GM10248 (cell line): ENCODE results near the gene OR4F15.
"Not testable (repeated sequence)": the region's sequence is repeated elsewhere in the genome, so short reads cannot be mapped to it uniquely, and the experiment has no call there.

ENCODE experiments used
- CTCF ChIA-PET: fragments of 300-600 bp; sonication (Branson Sonifier 250); formaldehyde crosslinking; extraction: SDS; loops from one replicate; lab custom pipeline; 2021; ENCODE audit warnings: antibody characterized with exemption; lab: Yijun Ruan, JAX
- POLR2A ChIA-PET: fragments of 350-650 bp; sonication (Branson Sonifier 250); formaldehyde crosslinking; extraction: SDS; loops from one replicate; lab custom pipeline; 2020; ENCODE audit warnings: antibody characterized with exemption; lab: Yijun Ruan, JAX
- DNase-seq: peaks from one replicate; pipeline ENCODE4 v3.0.0; 2012; ENCODE audit errors: extremely low spot score
- TF ChIP-seq, protein P1 (sequence below): IDR thresholded peaks from 2 replicates; pipeline ENCODE4 v1.5.1; 2012; ENCODE audit warnings: mild to moderate bottlenecking, low read depth; ENCODE audit errors: extremely low read depth, missing control alignments, control extremely low read depth

Gene OR4F15

DNA sequence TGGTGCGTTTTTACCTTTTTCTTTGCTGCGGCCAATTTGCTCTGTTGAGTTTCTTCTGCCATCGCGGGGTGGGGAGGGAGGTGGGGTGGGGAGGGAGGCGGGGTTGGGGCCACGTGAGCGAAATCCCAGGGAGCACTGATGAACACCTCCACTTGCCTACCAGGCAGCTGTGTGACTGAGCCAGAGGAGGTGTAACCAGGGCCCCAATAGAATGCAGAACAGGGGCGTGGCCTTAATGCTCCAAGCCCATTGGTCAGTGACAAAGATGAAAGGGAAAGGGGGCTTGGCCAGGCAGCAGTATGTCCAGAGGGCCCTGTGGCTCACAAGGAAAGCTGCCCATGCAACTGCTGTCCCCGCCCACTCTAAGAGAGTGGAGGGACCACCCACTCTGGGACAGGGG, 30.1 kb upstream of the OR4F15 start:
- TF ChIP-seq, protein P1, sequence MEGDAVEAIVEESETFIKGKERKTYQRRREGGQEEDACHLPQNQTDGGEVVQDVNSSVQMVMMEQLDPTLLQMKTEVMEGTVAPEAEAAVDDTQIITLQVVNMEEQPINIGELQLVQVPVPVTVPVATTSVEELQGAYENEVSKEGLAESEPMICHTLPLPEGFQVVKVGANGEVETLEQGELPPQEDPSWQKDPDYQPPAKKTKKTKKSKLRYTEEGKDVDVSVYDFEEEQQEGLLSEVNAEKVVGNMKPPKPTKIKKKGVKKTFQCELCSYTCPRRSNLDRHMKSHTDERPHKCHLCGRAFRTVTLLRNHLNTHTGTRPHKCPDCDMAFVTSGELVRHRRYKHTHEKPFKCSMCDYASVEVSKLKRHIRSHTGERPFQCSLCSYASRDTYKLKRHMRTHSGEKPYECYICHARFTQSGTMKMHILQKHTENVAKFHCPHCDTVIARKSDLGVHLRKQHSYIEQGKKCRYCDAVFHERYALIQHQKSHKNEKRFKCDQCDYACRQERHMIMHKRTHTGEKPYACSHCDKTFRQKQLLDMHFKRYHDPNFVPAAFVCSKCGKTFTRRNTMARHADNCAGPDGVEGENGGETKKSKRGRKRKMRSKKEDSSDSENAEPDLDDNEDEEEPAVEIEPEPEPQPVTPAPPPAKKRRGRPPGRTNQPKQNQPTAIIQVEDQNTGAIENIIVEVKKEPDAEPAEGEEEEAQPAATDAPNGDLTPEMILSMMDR = no peak
- CTCF ChIA-PET = no interaction called here
- POLR2A ChIA-PET = no interaction called here
- DNase-seq = no peak

DNA sequence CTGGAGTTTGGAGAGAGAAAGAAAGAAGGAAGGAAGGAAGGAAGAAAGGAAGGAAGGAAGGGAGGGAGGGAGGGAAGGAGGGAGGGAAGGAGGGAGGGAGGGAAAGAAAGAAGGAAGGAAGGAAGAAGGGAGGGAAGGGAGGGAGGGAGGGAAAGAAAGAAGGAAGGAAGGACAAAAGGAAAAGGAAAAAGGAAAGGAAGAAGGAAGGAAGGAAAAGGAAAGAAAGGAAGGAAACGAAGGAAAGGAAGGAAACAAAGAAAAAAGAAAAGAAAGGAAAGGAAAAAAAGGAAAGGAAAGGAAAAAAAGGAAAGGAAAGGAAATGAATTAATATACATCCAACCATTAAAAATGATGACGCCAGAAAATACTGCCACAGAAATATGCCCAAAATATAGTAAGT, 27.4 kb upstream of the OR4F15 start:
- POLR2A ChIA-PET = no interaction called here
- CTCF ChIA-PET = no interaction called here
- TF ChIP-seq, protein P1 = no peak
- DNase-seq = no peak

GRCh38 chr15:101786422-101786821, 25.6 kb upstream of the OR4F15 start:
- DNase-seq, POLR2A ChIA-PET, CTCF ChIA-PET: not testable (repeated sequence)

DNA sequence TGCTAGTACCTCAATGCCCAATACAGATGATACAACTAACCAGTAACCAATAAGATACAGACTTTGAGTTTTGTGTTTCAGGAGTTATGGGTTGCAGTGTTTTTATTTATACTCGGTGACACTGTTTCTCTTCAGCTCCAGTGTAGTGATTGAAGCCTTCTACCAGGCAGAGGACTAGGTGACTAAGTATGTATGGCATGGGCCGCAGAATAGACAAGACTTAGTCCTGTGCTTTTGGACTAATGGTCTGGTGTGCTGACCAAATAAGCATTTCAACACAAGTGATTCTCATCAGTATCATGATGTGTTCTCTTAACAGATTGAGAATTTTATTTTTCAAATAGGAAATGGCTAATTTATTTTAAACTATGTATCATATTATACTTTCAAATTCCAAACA, 24.0 kb upstream of the OR4F15 start:
- CTCF ChIA-PET, POLR2A ChIA-PET, DNase-seq: not testable (repeated sequence)

- CTCF ChIA-PET, POLR2A ChIA-PET, DNase-seq: not testable (repeated sequence)
Measured at GRCh38 chr15:101788503-101789269, 23.3 kb upstream of the OR4F15 start.

DNA sequence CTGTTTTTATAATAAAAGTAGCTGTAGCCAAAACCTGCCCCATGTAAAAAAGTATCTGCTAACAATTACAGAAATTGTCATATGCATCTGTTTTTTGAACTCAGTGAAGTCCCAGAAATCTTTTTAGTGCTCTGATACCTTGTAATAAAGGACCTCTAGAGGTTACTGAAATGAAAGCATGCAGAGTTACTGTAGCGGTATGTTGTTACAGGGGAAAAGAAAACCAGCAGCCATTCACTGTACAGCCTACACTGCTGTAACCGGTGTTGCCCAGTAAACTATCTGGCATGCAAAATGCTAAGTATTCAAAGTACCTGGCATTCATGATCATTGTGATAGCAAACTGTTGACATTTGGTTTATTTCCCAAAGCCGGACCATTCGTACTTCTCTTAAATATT, 21.3 kb upstream of the OR4F15 start:
- POLR2A ChIA-PET, DNase-seq, CTCF ChIA-PET: not testable (repeated sequence)

- POLR2A ChIA-PET, DNase-seq: not testable (repeated sequence)
- CTCF ChIA-PET = interaction anchor here (0.7 to 1.2 kb wide), 2 partner anchors 10 to 106 kb away, joined by 3 read pairs; no protein-coding TSS in a partner anchor
Measured at GRCh38 chr15:101793981-101794380, 18.0 kb upstream of the OR4F15 start.

- POLR2A ChIA-PET = no interaction called here
- TF ChIP-seq, protein P1 = no peak
- CTCF ChIA-PET = interaction anchor here (1.2 kb wide), 1 partner anchor 22 kb away, joined by 3 read pairs; no protein-coding TSS in a partner anchor
- DNase-seq = no peak
Measured at GRCh38 chr15:101795455-101795854, 16.5 kb upstream of the OR4F15 start.

DNA sequence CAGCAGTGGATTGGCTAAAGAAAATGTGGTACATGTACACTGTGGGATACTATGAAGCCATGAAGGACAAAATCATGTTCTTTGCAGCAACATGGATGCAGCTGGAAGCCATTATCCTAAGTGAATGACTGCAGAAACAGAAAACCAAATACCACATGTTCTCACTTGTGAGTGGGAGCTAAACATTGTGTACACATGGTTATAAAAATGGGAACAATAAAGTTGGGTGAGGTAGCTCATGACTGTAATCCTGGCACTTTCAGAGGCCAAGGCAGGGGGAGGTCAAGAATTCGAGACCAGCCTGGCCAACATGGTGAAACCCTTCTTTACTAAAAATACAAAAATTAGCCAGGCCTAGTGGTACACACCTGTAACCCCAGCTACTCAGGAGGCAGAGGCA, 12.3 kb upstream of the OR4F15 start:
- CTCF ChIA-PET = interaction anchor here (1.4 kb wide), 1 partner anchor 8 kb away, joined by 3 read pairs; no protein-coding TSS in a partner anchor
- TF ChIP-seq, protein P1 = no peak

More for the DNA sequence above, 12.3 kb upstream of the OR4F15 start:
- POLR2A ChIA-PET = no interaction called here
- no peak for DNase-seq
